H9 (cell line): ENCODE data around the gene TADA2A. TPM values are rescaled to one million over a fixed set of nuclear protein-coding genes. Genes with fewer than 3 reads are reported as not detected.
"Not testable (repeated sequence)": the region's sequence is repeated elsewhere in the genome, so short reads cannot be mapped to it uniquely, and the experiment has no call there.

Experiments used
- DNase-seq: peaks from one replicate; pipeline ENCODE4 v3.0.0-alpha.2; 2017
- H2AFZ ChIP-seq: one replicate; pipeline ENCODE4 v1.6.1; 2013; ENCODE audit warnings: mild to moderate bottlenecking, low read length, control low read depth, moderate library complexity
- H2AK5ac ChIP-seq: 2 replicates; pipeline ENCODE4 v1.6.1; 2013; ENCODE audit warnings: low read length, control low read depth, mixed read lengths; ENCODE audit not compliant: insufficient read length
- H2BK120ac ChIP-seq: one replicate; pipeline ENCODE4 v1.6.1; 2013; ENCODE audit warnings: low read depth, mild to moderate bottlenecking, low read length, control low read depth, inconsistent platforms; ENCODE audit not compliant: poor library complexity, severe bottlenecking
- H2BK12ac ChIP-seq: 2 replicates; pipeline ENCODE4 v1.6.1; 2013; ENCODE audit warnings: low read length, control low read depth, mixed read lengths, low read depth; ENCODE audit not compliant: insufficient read length
- H2BK15ac ChIP-seq: 2 replicates; pipeline ENCODE4 v1.6.1; 2013; ENCODE audit warnings: low read depth, low read length, control low read depth
- H2BK20ac ChIP-seq: one replicate; pipeline ENCODE4 v1.6.1; 2013; ENCODE audit warnings: low read depth, mild to moderate bottlenecking, low read length, control low read depth, inconsistent platforms; ENCODE audit not compliant: poor library complexity, severe bottlenecking
- H2BK5ac ChIP-seq: 2 replicates; pipeline ENCODE4 v1.6.1; 2013; ENCODE audit warnings: low read length, control low read depth, mixed read lengths; ENCODE audit not compliant: insufficient read length
- H3K14ac ChIP-seq: 2 replicates; pipeline ENCODE4 v1.6.1; 2013; ENCODE audit warnings: low read length, control low read depth; ENCODE audit not compliant: insufficient read depth
- H3K18ac ChIP-seq: 2 replicates; pipeline ENCODE4 v1.6.1; 2013; ENCODE audit warnings: low read depth, mild to moderate bottlenecking, mixed read lengths, low read length, control low read depth; ENCODE audit not compliant: insufficient read length
- H3K23ac ChIP-seq: 2 replicates; pipeline ENCODE4 v1.6.1; 2013; ENCODE audit warnings: low read length, control low read depth, mixed read lengths, low read depth; ENCODE audit not compliant: insufficient read length
- H3K23me2 ChIP-seq: 2 replicates; pipeline ENCODE4 v1.6.1; 2013; ENCODE audit warnings: low read depth, mild to moderate bottlenecking, mixed read lengths, low read length, control low read depth; ENCODE audit not compliant: insufficient read length, poor library complexity, severe bottlenecking
- H3K27ac ChIP-seq: 2 replicates; pipeline ENCODE4 v1.5.1; 2013; ENCODE audit warnings: low read length, control low read depth, mixed read lengths, low read depth; ENCODE audit not compliant: insufficient read length
- H3K27me3 ChIP-seq: 2 replicates; pipeline ENCODE4 v1.6.1; 2013; ENCODE audit warnings: low read length, control low read depth, inconsistent platforms; ENCODE audit not compliant: insufficient read depth
- H3K4ac ChIP-seq: 2 replicates; pipeline ENCODE4 v1.6.1; 2013; ENCODE audit warnings: low read depth, mild to moderate bottlenecking, control low read depth, inconsistent platforms, low read length, moderate library complexity
- H3K4me1 ChIP-seq: 2 replicates; pipeline ENCODE4 v1.6.1; 2013; ENCODE audit warnings: low read length, control low read depth, inconsistent platforms; ENCODE audit not compliant: insufficient read depth
- H3K4me2 ChIP-seq: 2 replicates; pipeline ENCODE4 v1.6.1; 2013; ENCODE audit warnings: low read length, control low read depth, mixed read lengths; ENCODE audit not compliant: insufficient read length, insufficient read depth
- H3K56ac ChIP-seq: 2 replicates; pipeline ENCODE4 v1.6.1; 2013; ENCODE audit warnings: low read depth, mild to moderate bottlenecking, mixed read lengths, low read length, control low read depth; ENCODE audit not compliant: insufficient read length
- H3K79me1 ChIP-seq: 2 replicates; pipeline ENCODE4 v1.6.1; 2013; ENCODE audit warnings: low read depth, mild to moderate bottlenecking, moderate library complexity, low read length, control low read depth, inconsistent platforms; ENCODE audit not compliant: insufficient read depth, poor library complexity, severe bottlenecking
- H3K79me2 ChIP-seq: 2 replicates; pipeline ENCODE4 v1.6.1; 2013; ENCODE audit warnings: low read length, control low read depth, inconsistent platforms; ENCODE audit not compliant: insufficient read depth
- H3K9ac ChIP-seq: 2 replicates; pipeline ENCODE4 v1.6.1; 2013; ENCODE audit warnings: low read length, control low read depth, mixed read lengths; ENCODE audit not compliant: insufficient read length; ENCODE audit errors: extremely low read depth
- H3K9me3 ChIP-seq: one replicate; pipeline ENCODE4 v1.6.1; 2013; ENCODE audit warnings: low read depth, low read length, inconsistent platforms; ENCODE audit not compliant: control insufficient read depth
- H3T11ph ChIP-seq: one replicate; pipeline ENCODE4 v1.6.1; 2013; ENCODE audit warnings: mild to moderate bottlenecking, low read length, control low read depth, inconsistent platforms
- H4K20me1 ChIP-seq: one replicate; pipeline ENCODE4 v1.6.1; 2013; ENCODE audit not compliant: control insufficient read depth, insufficient read length, insufficient read depth
- H4K5ac ChIP-seq: 2 replicates; pipeline ENCODE4 v1.6.1; 2013; ENCODE audit warnings: low read depth, mild to moderate bottlenecking, mixed read lengths, low read length, control low read depth; ENCODE audit not compliant: insufficient read length
- H4K8ac ChIP-seq: replicated peaks from 2 replicates; pipeline ENCODE4 v1.6.1; 2013; ENCODE audit warnings: low read length, control low read depth, mixed read lengths, low read depth; ENCODE audit not compliant: insufficient read length
- H4K91ac ChIP-seq: 2 replicates; pipeline ENCODE4 v1.6.1; 2013; ENCODE audit warnings: low read depth, mild to moderate bottlenecking, moderate library complexity, mixed read lengths, low read length, control low read depth; ENCODE audit not compliant: insufficient read length
- H3K27ac Mint-ChIP-seq, 3 experiments: 2 replicates in 2 of 3; 3 replicates in 1 of 3; pipeline ENCODE4 v1.8.0; 2020 to 2021; ENCODE audit warnings: mixed read lengths in 3 of 3, mild to moderate bottlenecking in 1 of 3, moderate library complexity in 1 of 3
- H3K27me3 Mint-ChIP-seq: 2 replicates; pipeline ENCODE4 v1.8.0; 2021; ENCODE audit warnings: low read depth, mild to moderate bottlenecking, moderate library complexity, mixed read lengths
- H3K36me3 Mint-ChIP-seq, 3 experiments: 2 replicates in 2 of 3; 3 replicates in 1 of 3; pipeline ENCODE4 v1.8.0; 2020 to 2021; ENCODE audit warnings: low read depth in 3 of 3, mixed read lengths in 3 of 3; ENCODE audit not compliant: insufficient read depth in 1 of 3
- H3K4me1 Mint-ChIP-seq, 2 experiments: 2 replicates each; pipeline ENCODE4 v1.8.0; 2020; ENCODE audit warnings: mixed read lengths in 2 of 2
- H3K4me3 Mint-ChIP-seq, 2 experiments: 2 replicates in 1 of 2; 3 replicates in 1 of 2; pipeline ENCODE4 v1.8.0; 2020 to 2021; ENCODE audit warnings: mild to moderate bottlenecking in 2 of 2, mixed read lengths in 2 of 2, moderate library complexity in 1 of 2
- H3K9me3 Mint-ChIP-seq, 2 experiments: 2 replicates in 1 of 2; 3 replicates in 1 of 2; pipeline ENCODE4 v1.8.0; 2020; ENCODE audit warnings: mild to moderate bottlenecking in 2 of 2, mixed read lengths in 2 of 2, moderate library complexity in 1 of 2
- CTCF ChIP-seq: fragments of 200-600 bp; sonication (generic); conservative IDR thresholded peaks from 3 replicates; pipeline ENCODE4 v1.8.0; 2021; ENCODE audit warnings: antibody characterized with exemption, mild to moderate bottlenecking
- WGBS: extraction: QIAGEN DNeasy Blood & Tissue Kit; methylation state at CpG from one replicate; pipeline ENCODE4 v1.1.7; 2013; ENCODE audit warnings: missing lambda C conversion rate, low lambda C conversion rate, mixed read lengths; ENCODE audit not compliant: insufficient read length; ENCODE audit errors: extremely low coverage; 5-methylcytosine and 5-hydroxymethylcytosine counted together
- total RNA-seq: library from RNA; stranded (reverse); gene quantifications from 2 replicates; pipeline ENCODE4 v1.2.1, GENCODE V29; 2021

The TADA2A gene
- total RNA-seq, 1 experiment from 2014 or later = 20.9 TPM

- Histone ChIP-seq H3K79me2 (no peaks in the 10 kb centered on the region), H3K27me3 (peaks cover 3% of the 10 kb centered on the region; the same call in 1 of the 2 replicates), H2BK15ac (no peak overlapping the region), H3K9ac (peak overlapping the region; percentile 65), H3K18ac (peak overlapping the region; percentile 85), H3K23me2 (peaks cover 12% of the 10 kb centered on the region), H3K79me1 (no peaks in the 10 kb centered on the region), H3K9me3 (no peaks in the 10 kb centered on the region), H2BK120ac (no peak overlapping the region), H3K4ac (no peak overlapping the region), H4K5ac (no peak overlapping the region), H2BK20ac (no peak overlapping the region), H2AK5ac (no peak overlapping the region), H3K27ac (no peak overlapping the region), H2BK5ac (no peak overlapping the region), H3K14ac (peak overlapping the region; percentile 92), H3T11ph (no peak overlapping the region), H3K4me1 (no peaks in the 10 kb centered on the region), H3K23ac (no peak overlapping the region), H3K4me2 (peak overlapping the region; percentile 99), H4K8ac (no peak overlapping the region), H4K91ac (no peak overlapping the region), H2BK12ac (no peak overlapping the region), H3K56ac (no peak overlapping the region), H4K20me1 (no peaks in the 10 kb centered on the region), H2AFZ (no peak overlapping the region)
- Mint-ChIP-seq H3K4me3 (peak overlapping the region; percentile 94 to 95), H3K4me1 (peaks cover 21 to 23% of the 10 kb centered on the region in 2 experiments), H3K27me3 (no peaks in the 10 kb centered on the region), H3K9me3 (no peaks in the 10 kb centered on the region), H3K36me3 (peaks cover 6 to 27% (median 26%) of the 10 kb centered on the region in 3 experiments), H3K27ac (peak overlapping the region; percentile 94 to 98 (median 98))
- WGBS = no CpG with 5 or more reads among the region's 21 CpGs
- TF ChIP-seq CTCF = no peak
- no peak for DNase-seq
These were observed 591 bp upstream of the TADA2A start for GRCh38 chr17:37405955-37406634.

GRCh38 chr17:37408145-37408479, 1.4 kb downstream of the TADA2A start:
- not testable (repeated sequence) for H3K23ac ChIP-seq, H4K8ac ChIP-seq, H2BK120ac ChIP-seq, H4K20me1 ChIP-seq, DNase-seq, H2BK15ac ChIP-seq, H3K79me1 ChIP-seq, H2BK12ac ChIP-seq, H2AK5ac ChIP-seq, H3K4me1 ChIP-seq, H3T11ph ChIP-seq, H3K9me3 Mint-ChIP-seq, H2AFZ ChIP-seq, H2BK5ac ChIP-seq, H3K14ac ChIP-seq, H4K91ac ChIP-seq, H4K5ac ChIP-seq, H2BK20ac ChIP-seq, H3K56ac ChIP-seq, H3K9me3 ChIP-seq, H3K4ac ChIP-seq, H3K18ac ChIP-seq, H3K27me3 Mint-ChIP-seq, H3K27me3 ChIP-seq, H3K4me2 ChIP-seq, H3K9ac ChIP-seq, H3K27ac ChIP-seq, H3K79me2 ChIP-seq
- peak overlapping the region; percentile 83 for H3K4me3 Mint-ChIP-seq
- H3K27ac Mint-ChIP-seq = peak overlapping the region in 2 of 3 experiments; percentile 54 to 55; a peak in 1 of 7 replicates
- WGBS = no CpG with 5 or more reads among the region's 13 CpGs
- H3K36me3 Mint-ChIP-seq = peaks cover 10 to 47% (median 44%) of the 10 kb centered on the region in 3 experiments
- H3K4me1 Mint-ChIP-seq = peaks cover 21 to 23% of the 10 kb centered on the region in 2 experiments
- peaks cover 12% of the 10 kb centered on the region for H3K23me2 ChIP-seq
